Measurements from ENCODE around the gene RNF114.

Gene RNF114

GRCh38 chr20:49961413-49961812, 25.2 kb downstream of the RNF114 start:
- DNase-seq (ENCODE audit: extremely low read depth, low read depth): no peak
- TF ChIP-seq CTCF (IDR thresholded peaks at IDR 0.05; ENCODE audit: low read depth, low read length): no peak

GRCh38 chr20:49964964-49965780, 29.0 kb downstream of the RNF114 start:
- DNase-seq (ENCODE audit: extremely low read depth, low read depth): no peak
- TF ChIP-seq CTCF (IDR thresholded peaks at IDR 0.05; ENCODE audit: low read depth, low read length): peak; percentile 48

GRCh38 chr20:49965781-49966305, 29.6 kb downstream of the RNF114 start:
- no peak for TF ChIP-seq CTCF (IDR thresholded peaks at IDR 0.05; ENCODE audit: low read depth, low read length)
- no peak for DNase-seq (ENCODE audit: extremely low read depth, low read depth)

- no peak for TF ChIP-seq CTCF (IDR thresholded peaks at IDR 0.05; ENCODE audit: low read depth, low read length)
- DNase-seq (ENCODE audit: extremely low read depth, low read depth): no peak
Measured at GRCh38 chr20:49966861-49967260, 30.7 kb downstream of the RNF114 start.

- no peak for TF ChIP-seq CTCF (IDR thresholded peaks at IDR 0.05; ENCODE audit: low read depth, low read length)
- DNase-seq (ENCODE audit: extremely low read depth, low read depth): no peak
Measured at GRCh38 chr20:49969234-49969633, 33.0 kb downstream of the RNF114 start.

- no peak for DNase-seq (ENCODE audit: extremely low read depth, low read depth)
- no peak for TF ChIP-seq CTCF (IDR thresholded peaks at IDR 0.05; ENCODE audit: low read depth, low read length)
Measured at GRCh38 chr20:49969946-49970345, 33.7 kb downstream of the RNF114 start.

GRCh38 chr20:49970498-49970897, 34.3 kb downstream of the RNF114 start:
- TF ChIP-seq CTCF (IDR thresholded peaks at IDR 0.05; ENCODE audit: low read depth, low read length): no peak
- no peak for DNase-seq (ENCODE audit: extremely low read depth, low read depth)

Measured in AG09319 (cell line).